ENCODE measurements around the gene CHRNA4. TPM values are rescaled to one million over a fixed set of nuclear protein-coding genes. Genes with fewer than 3 reads are reported as not detected.

The CHRNA4 gene
- total and polyA plus RNA-seq, 9 donors, result 0.06 to 2.9 (median 0.43) TPM; not detected in 2

- 80 to 85% (median 81%) methylated on average over 19 to 22 of the region's 22 CpGs for WGBS, 3 donors
Observed at GRCh38 chr20:63365601-63366389, 4.6 kb upstream of the CHRNA4 start.

DNA sequence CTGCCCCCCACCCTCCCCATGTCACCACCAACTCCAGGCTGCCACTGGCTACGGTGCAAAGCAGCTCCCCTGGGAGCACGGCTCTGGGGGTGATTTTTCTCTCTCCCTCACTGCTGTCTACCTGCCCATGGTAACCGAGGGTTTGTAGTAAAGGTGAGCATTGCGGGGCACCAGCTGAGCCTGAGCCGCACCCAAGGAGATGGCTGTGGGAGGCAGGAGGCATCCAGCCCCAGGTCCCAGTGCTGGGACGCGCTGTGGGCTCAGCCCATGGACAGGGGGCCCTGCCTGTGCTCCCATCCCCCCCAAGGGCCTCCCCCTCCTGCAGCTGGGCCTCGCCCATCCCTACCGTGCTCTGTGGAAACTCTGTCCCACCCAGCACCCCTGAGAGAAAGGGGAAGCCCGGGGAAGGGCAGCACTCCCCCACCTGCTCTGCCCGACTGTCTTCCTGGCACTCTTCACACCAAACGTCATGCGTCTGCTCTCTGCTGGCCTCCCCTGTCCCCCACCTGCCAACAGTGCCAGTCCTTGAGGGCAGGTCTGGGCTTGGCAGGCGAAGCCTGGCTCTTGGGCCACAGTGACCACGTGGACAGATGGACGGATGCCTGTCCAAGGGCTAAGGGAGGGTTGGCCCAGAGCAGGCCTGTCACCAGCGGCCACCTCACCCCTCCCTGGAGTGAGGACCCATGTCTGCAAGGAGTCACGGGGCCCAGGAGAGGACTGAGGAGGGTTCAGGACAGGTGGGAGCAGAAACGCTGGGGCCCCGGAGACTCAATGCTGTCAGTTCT, 3.8 kb upstream of the CHRNA4 start:
- Histone ChIP-seq H3K4me3 (no peak overlapping the region), H3K27ac (no peak overlapping the region), H3K36me3 (no peaks in the 10 kb centered on the region), H3K9me3 (no peaks in the 10 kb centered on the region), H3K4me1 (ENCODE audit: insufficient read depth) (no peaks in the 10 kb centered on the region), H3K27me3 (no peaks in the 10 kb centered on the region)
- DNase-seq, result no peak
- TF ChIP-seq CTCF (IDR thresholded peaks at IDR 0.05) (no peak), EP300 (IDR thresholded peaks at IDR 0.05) (no peak), POLR2A (IDR thresholded peaks at IDR 0.05) (no peak)
- 78 to 89% (median 82%) methylated on average over 15 to 20 of the region's 20 CpGs for WGBS, 3 donors
- intact Hi-C loops (cut with DNase I), result no loop called here

More at GRCh38 chr20:63365601-63366389, 4.6 kb upstream of the CHRNA4 start:
- DNase-seq, result no peak
- no peaks in the 10 kb centered on the region for H3K27me3 ChIP-seq
- no peaks in the 10 kb centered on the region for H3K36me3 ChIP-seq
- intact Hi-C loops (cut with DNase I), result no loop called here
- H3K4me1 ChIP-seq (ENCODE audit: insufficient read depth), result no peaks in the 10 kb centered on the region
- no peak overlapping the region for H3K27ac ChIP-seq
- TF ChIP-seq CTCF (IDR thresholded peaks at IDR 0.05) (no peak), EP300 (IDR thresholded peaks at IDR 0.05) (no peak), POLR2A (IDR thresholded peaks at IDR 0.05) (no peak)
- no peak overlapping the region for H3K4me3 ChIP-seq
- no peaks in the 10 kb centered on the region for H3K9me3 ChIP-seq

GRCh38 chr20:63363981-63364561, 2.9 kb upstream of the CHRNA4 start:
- no peaks in the 10 kb centered on the region for H3K9me3 ChIP-seq
- 71% methylated on average over 19 of the region's 19 CpGs for WGBS, 3 donors
- no peaks in the 10 kb centered on the region for H3K4me1 ChIP-seq (ENCODE audit: insufficient read depth)
- no peak for DNase-seq
- H3K27me3 ChIP-seq, result no peaks in the 10 kb centered on the region
- H3K4me3 ChIP-seq, result no peak overlapping the region
- no peak for TF ChIP-seq POLR2A (IDR thresholded peaks at IDR 0.05)
- no peak for TF ChIP-seq CTCF (IDR thresholded peaks at IDR 0.05)
- no peak for TF ChIP-seq EP300 (IDR thresholded peaks at IDR 0.05)
- no peak overlapping the region for H3K27ac ChIP-seq
- H3K36me3 ChIP-seq, result no peaks in the 10 kb centered on the region
- intact Hi-C loops (cut with DNase I), result no loop called here

- 45 to 51% (median 48%) methylated on average over 23 of the region's 23 CpGs for WGBS, 3 donors
- H3K36me3 ChIP-seq, result no peaks in the 10 kb centered on the region
- no peak for DNase-seq
- no peaks in the 10 kb centered on the region for H3K9me3 ChIP-seq
- intact Hi-C loops (cut with DNase I), result no loop called here
- no peak for TF ChIP-seq EP300 (IDR thresholded peaks at IDR 0.05)
- TF ChIP-seq CTCF (IDR thresholded peaks at IDR 0.05), result no peak
- TF ChIP-seq POLR2A (IDR thresholded peaks at IDR 0.05), result no peak
- no peak overlapping the region for H3K4me3 ChIP-seq
- no peak overlapping the region for H3K27ac ChIP-seq
- H3K27me3 ChIP-seq, result no peaks in the 10 kb centered on the region
- no peaks in the 10 kb centered on the region for H3K4me1 ChIP-seq (ENCODE audit: insufficient read depth)
Observed at GRCh38 chr20:63363013-63363957, 2.1 kb upstream of the CHRNA4 start.
